Tibial nerve (tissue), 4 donors: ENCODE measurements around the gene RNF166. TPM values are rescaled to one million over a fixed set of nuclear protein-coding genes. Genes with fewer than 3 reads are reported as not detected.

ENCODE experiments used
- DNase-seq, 2 donors: peaks; one replicate each; pipeline ENCODE4 v3.0.0-alpha.2; 2019; ENCODE audit warnings: low spot score in 2 of 2
- H3K27ac ChIP-seq, 4 donors: fragments of 200-600 bp; sonication (generic) in 3 of 4; one replicate each; pipeline ENCODE4 v1.5.1; 2017 to 2019; ENCODE audit warnings: mild to moderate bottlenecking in 1 of 4
- H3K27me3 ChIP-seq, 2 donors: fragments of 200-600 bp; sonication (generic) in 1 of 2; one replicate each; pipeline versions ENCODE4 v1.5.1 to v1.6.0; 2017 to 2019
- H3K36me3 ChIP-seq, 3 donors: fragments of 200-600 bp; sonication (generic); one replicate each; pipeline ENCODE4 v1.5.1; 2018 to 2019
- H3K4me1 ChIP-seq, 4 donors: fragments of 200-600 bp; sonication (generic) in 3 of 4; one replicate each; pipeline ENCODE4 v1.5.1; 2017 to 2019
- H3K4me3 ChIP-seq, 4 donors: fragments of 200-600 bp; sonication (generic) in 3 of 4; one replicate each; pipeline ENCODE4 v1.5.1; 2017 to 2019; ENCODE audit warnings: mild to moderate bottlenecking in 1 of 4, moderate library complexity in 1 of 4
- H3K9me3 ChIP-seq, 4 donors: fragments of 200-600 bp; sonication (generic) in 3 of 4; one replicate each; pipeline ENCODE4 v1.5.1; 2017 to 2019
- CTCF ChIP-seq, 5 experiments: fragments of 200-600 bp in 3 of 5; fragments of 450-650 bp in 2 of 5; sonication (generic) in 3 of 5; IDR thresholded peaks; one replicate each; pipeline ENCODE4 v1.5.1; 2016 to 2019; ENCODE audit warnings: antibody characterized with exemption in 5 of 5, mild to moderate bottlenecking in 3 of 5, moderate library complexity in 2 of 5
- EP300 ChIP-seq, 2 donors: sonication (generic); formaldehyde crosslinking; IDR thresholded peaks; one replicate each; pipeline ENCODE4 v1.6.1; 2017; ENCODE audit warnings: antibody characterized with exemption in 2 of 2, mild to moderate bottlenecking in 1 of 2
- POLR2A ChIP-seq, 2 donors: fragments of 450-650 bp; IDR thresholded peaks; one replicate each; pipeline ENCODE4 v1.6.1; 2017; ENCODE audit warnings: antibody characterized with exemption in 2 of 2, mild to moderate bottlenecking in 2 of 2, moderate library complexity in 2 of 2
- WGBS, 2 donors: methylation state at CpG; one replicate each; pipeline ENCODE4 v1.1.5; 2018; 5-methylcytosine and 5-hydroxymethylcytosine counted together
- total RNA-seq, 4 donors: library from RNA; depleted of rRNA; stranded (reverse); fragments of >200 nt; gene quantifications; one replicate each; pipeline ENCODE4 v1.1.0, GENCODE V29; 2016

The RNF166 gene
- total RNA-seq, 4 donors from 2014 or later = 36.5 to 56.7 (median 43.5) TPM

GRCh38 chr16:88742896-88743605 lies 36.8 kb upstream of the RNF166 start:
- 91% methylated on average over 14 to 17 of the region's 19 CpGs for WGBS, 2 donors
- peaks cover 0 to 48% (median 0%) of the 10 kb centered on the region in 3 donors for H3K36me3 ChIP-seq
- peaks cover 0 to 46% (median 14%) of the 10 kb centered on the region in 4 donors for H3K4me1 ChIP-seq
- H3K27ac ChIP-seq = no peak overlapping the region
- no peak for DNase-seq
- no peaks in the 10 kb centered on the region for H3K9me3 ChIP-seq
- no peaks in the 10 kb centered on the region for H3K27me3 ChIP-seq
- TF ChIP-seq CTCF (IDR thresholded peaks at IDR 0.05) (no peak), EP300 (IDR thresholded peaks at IDR 0.05) (no peak), POLR2A (IDR thresholded peaks at IDR 0.05) (no peak)
- H3K4me3 ChIP-seq = no peak overlapping the region

GRCh38 chr16:88741368-88741767 lies 35.2 kb upstream of the RNF166 start:
- no peak overlapping the region for H3K27ac ChIP-seq
- no peak for TF ChIP-seq EP300 (IDR thresholded peaks at IDR 0.05)
- TF ChIP-seq POLR2A (IDR thresholded peaks at IDR 0.05) = no peak
- no peak for TF ChIP-seq CTCF (IDR thresholded peaks at IDR 0.05)
- peaks cover 0 to 58% (median 0%) of the 10 kb centered on the region in 3 donors for H3K36me3 ChIP-seq
- DNase-seq = no peak
- no peaks in the 10 kb centered on the region for H3K27me3 ChIP-seq
- peaks cover 0 to 41% (median 18%) of the 10 kb centered on the region in 4 donors for H3K4me1 ChIP-seq
- WGBS, 2 donors = 82 to 88% methylated on average over 17 of the region's 17 CpGs
- H3K4me3 ChIP-seq = no peak overlapping the region
- H3K9me3 ChIP-seq = no peaks in the 10 kb centered on the region

GRCh38 chr16:88740727-88741055 lies 34.5 kb upstream of the RNF166 start:
- no peak for TF ChIP-seq EP300 (IDR thresholded peaks at IDR 0.05)
- TF ChIP-seq POLR2A (IDR thresholded peaks at IDR 0.05) = no peak
- TF ChIP-seq CTCF (IDR thresholded peaks at IDR 0.05) = no peak
- peaks cover 0 to 65% (median 0%) of the 10 kb centered on the region in 3 donors for H3K36me3 ChIP-seq
- no peak overlapping the region for H3K4me3 ChIP-seq
- no peak overlapping the region for H3K27ac ChIP-seq
- peaks cover 0 to 34% (median 18%) of the 10 kb centered on the region in 4 donors for H3K4me1 ChIP-seq
- 81 to 85% methylated on average over 12 of the region's 12 CpGs for WGBS, 2 donors
- H3K27me3 ChIP-seq = no peaks in the 10 kb centered on the region
- DNase-seq = no peak
- no peaks in the 10 kb centered on the region for H3K9me3 ChIP-seq

- no peaks in the 10 kb centered on the region for H3K27me3 ChIP-seq
- DNase-seq = no peak
- H3K4me3 ChIP-seq = no peak overlapping the region
- peaks cover 0 to 70% (median 3%) of the 10 kb centered on the region in 3 donors for H3K36me3 ChIP-seq
- no peak overlapping the region for H3K27ac ChIP-seq
- H3K4me1 ChIP-seq = peaks cover 0 to 29% (median 17%) of the 10 kb centered on the region in 4 donors
- no peaks in the 10 kb centered on the region for H3K9me3 ChIP-seq
- TF ChIP-seq EP300 (IDR thresholded peaks at IDR 0.05) = no peak
- no peak for TF ChIP-seq CTCF (IDR thresholded peaks at IDR 0.05)
- TF ChIP-seq POLR2A (IDR thresholded peaks at IDR 0.05) = no peak
- WGBS, 2 donors = 87 to 91% methylated on average over 15 to 22 of the region's 33 CpGs
These were observed 33.9 kb upstream of the RNF166 start for GRCh38 chr16:88739977-88740726.
